HG03103 (cell line): ENCODE results near the gene MCAM.

Experiments
- ATAC-seq: cut with Tn5 transposase; IDR thresholded peaks from one replicate; pipeline ENCODE4 v1.9.1; 2021; ENCODE audit warnings: low read depth; ENCODE audit not compliant: unreplicated experiment

Gene MCAM, protein sequence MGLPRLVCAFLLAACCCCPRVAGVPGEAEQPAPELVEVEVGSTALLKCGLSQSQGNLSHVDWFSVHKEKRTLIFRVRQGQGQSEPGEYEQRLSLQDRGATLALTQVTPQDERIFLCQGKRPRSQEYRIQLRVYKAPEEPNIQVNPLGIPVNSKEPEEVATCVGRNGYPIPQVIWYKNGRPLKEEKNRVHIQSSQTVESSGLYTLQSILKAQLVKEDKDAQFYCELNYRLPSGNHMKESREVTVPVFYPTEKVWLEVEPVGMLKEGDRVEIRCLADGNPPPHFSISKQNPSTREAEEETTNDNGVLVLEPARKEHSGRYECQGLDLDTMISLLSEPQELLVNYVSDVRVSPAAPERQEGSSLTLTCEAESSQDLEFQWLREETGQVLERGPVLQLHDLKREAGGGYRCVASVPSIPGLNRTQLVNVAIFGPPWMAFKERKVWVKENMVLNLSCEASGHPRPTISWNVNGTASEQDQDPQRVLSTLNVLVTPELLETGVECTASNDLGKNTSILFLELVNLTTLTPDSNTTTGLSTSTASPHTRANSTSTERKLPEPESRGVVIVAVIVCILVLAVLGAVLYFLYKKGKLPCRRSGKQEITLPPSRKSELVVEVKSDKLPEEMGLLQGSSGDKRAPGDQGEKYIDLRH

GRCh38 chr11:119316729-119317591, at the start of gene MCAM:
Gene MCAM (minus strand): TSS chr11:119317130. CDS start chr11:119317101, 29 bp downstream.
- ATAC-seq, result no peak

- ATAC-seq, result no peak
These were observed 48.2 kb upstream of the MCAM start for GRCh38 chr11:119365071-119365591.

- ATAC-seq, result no peak
These were observed 47.1 kb upstream of the MCAM start for GRCh38 chr11:119363851-119364590.

DNA sequence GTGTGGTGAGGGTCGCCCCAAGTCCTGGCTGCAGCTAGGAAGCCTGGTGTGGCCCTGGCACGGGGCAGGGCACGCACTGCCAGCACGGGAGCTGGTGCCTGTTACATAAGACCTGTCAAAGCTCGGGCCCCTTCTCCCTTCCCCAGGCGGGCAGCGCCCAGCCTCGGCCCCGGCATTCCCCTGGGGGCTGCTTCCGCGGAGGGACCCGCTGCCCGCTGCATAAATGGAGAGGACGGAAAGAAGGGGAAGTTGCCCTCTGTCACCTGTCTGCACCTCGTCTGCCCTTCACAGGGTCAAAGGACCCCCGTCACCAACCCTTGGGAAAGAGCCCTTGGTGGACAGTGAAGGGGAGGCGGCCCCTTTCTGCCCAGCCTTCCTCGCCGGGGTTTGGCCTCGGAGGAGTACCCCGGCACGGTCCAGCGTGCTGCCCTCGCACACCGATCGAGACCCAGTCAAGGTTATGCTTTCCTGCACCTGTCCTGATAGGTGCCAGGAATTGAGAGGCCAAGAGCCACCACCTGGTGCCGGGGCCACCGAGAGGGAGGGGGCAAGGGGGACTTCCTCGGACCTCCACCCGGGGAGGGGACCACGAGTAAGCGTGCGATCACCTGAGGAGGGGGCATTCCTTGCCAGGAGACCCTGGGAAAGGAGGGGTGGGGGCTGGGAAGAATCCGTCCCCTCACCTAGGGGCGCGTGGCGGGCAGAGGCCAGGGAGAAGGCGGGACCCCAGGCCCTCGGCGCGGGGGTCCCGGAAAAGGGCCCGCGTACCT, 46.3 kb upstream of the MCAM start:
- ATAC-seq, result no peak

DNA sequence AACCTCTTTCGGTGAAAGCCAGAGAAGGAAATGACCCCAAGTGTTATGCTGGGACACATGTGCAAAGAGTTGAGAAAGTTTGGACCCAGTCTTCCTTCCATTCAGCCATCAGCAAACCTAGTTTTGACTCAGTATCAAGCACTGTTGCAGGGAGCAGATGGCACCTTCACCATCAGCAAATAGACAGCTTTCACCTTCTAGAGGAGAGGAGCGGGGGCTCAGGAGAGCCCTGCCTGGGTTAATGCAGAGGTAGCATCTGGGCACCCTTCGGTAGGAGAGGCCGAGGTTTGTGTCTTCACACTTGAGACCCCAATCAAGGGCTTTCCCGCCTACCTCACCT, 45.8 kb upstream of the MCAM start:
- ATAC-seq, result no peak

GRCh38 chr11:119361941-119362725, 45.2 kb upstream of the MCAM start:
- no peak for ATAC-seq

DNA sequence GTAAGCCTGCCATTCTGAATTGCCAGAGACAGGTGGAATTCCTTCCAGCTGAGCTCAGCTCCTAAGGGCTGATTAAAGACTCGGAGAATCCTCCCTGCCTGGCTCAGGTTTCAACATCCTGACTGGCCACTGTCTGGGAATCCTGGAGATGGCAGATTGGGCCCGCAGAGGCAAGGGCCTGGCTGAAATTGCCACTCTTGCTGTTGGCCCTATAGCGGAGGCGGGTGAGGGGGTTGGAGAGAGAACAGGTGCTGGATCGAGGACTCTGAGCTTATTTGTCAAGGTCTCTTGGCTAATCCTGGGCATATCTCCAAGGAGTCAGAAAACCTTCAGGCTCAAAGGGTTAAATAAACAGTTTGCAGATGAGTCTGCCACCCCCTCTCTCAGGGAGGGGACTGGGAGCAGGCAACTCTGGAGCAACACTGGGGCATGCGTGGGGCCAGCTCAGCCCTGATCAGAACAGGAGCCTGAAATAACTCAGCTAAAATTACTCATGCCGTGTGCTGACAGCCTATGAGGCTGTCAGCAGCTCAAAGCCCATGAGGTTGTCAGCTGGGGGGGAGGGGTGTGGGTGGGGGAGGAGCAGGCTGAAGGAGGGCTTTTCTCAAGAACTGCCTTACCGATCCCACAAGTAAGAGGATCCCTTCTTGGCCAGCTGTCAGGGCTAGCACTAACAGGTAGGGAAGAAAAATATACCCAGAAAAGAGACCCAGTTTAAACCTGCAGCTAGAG, 44.3 kb upstream of the MCAM start:
- no peak for ATAC-seq

DNA sequence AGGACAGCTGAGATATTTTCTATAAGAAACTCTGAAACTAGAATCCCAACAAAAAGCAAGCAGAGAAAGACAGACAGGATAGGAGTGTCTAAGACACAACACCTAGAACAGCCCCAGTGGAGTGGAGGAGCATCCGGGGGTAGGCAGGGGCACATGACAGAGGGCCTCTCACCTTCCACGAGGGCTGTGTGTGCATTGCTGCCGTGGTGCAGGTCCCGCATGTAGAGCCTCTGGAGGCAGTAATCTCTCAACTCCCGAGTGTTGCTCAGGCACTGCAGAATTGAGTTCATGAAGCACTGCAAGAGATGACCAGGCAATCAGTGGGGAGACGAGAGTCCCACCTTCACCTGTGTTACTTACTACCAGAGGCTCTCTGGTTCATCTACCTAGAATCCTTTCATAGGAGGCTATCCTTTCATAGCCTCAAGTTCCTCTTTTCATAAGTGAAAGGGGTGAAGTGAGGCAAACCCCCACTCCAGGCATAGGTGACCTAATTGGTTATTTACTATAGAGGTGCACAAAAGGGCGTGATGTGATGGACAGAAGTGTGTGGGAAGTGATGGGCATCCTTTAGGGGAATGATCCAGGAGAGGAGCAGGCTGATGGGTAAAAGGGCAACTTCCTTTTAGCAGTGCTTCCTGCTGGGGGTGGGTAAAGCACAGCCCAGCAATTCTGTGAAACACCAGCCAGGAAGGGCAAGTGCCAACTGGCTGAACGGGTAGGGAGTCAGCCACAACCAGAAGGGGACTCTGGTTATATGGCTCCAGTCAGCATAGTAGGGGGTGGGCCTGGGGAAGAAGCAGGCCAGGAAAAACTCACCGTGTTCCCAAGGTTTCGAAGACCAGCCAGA, 42.7 kb upstream of the MCAM start:
- ATAC-seq, result no peak

DNA sequence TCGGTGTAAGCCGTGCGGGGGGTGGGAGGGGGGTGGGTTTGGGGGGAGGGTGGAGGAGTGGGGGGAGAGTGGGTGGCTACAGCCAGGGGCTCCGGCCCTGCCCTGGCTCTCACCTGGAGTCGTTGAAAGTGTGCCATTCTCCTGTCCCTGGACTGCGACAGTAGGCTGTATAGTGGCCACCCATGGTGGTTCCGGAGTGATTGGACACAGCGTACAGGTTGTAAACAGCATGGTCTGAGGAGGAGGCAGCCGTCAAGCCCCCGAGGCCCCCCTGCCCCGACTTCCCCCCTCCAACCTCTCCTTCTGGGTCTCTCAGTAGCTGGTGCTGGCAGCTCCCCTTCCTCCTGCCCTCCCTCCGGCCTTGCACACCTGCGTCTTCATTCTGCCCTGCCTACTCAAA, 40.1 kb upstream of the MCAM start:
- ATAC-seq, result no peak

GRCh38 chr11:119356349-119357031, 39.6 kb upstream of the MCAM start:
- ATAC-seq, result peak; percentile 66

DNA sequence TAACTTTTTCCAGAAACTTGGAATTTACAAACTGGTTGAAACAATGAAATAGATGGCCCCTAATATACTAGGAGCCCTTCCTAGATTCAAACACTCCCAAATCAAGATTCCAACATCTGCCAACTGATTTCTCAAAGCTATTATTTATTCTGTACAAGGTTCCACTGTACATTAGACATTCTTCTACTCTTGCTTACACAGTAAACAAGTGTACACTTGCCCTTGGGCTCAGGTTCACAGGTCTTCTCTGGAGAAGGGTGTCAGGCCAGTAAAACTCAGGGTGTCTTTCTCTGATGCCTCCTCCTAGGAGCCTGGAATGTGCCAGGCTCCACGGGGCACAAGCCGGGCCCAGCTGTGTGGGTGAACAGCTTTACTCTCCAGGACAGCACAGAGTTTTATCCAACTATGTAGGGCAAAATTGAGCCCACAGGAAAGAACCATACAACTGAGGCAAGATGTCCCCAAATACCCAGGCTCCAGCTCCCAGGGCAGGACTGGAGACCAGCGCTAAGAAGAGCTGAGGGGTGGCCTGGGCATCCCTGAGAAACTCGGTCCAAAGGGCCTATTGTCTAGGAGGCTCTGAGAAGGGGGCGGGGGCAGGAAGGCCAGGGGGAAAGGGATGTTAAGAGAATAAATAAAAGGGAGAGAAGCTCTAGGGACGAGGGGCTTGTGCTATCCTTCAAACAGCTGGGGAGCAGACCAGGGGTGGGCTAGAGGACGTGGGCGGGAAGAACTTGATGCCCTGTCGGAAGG, 38.3 kb upstream of the MCAM start:
- no peak for ATAC-seq

GRCh38 chr11:119352857-119353260, 35.9 kb upstream of the MCAM start:
- ATAC-seq, result no peak

- ATAC-seq, result no peak
These were observed 34.3 kb upstream of the MCAM start for GRCh38 chr11:119351232-119351631.

- ATAC-seq, result no peak
These were observed 33.4 kb upstream of the MCAM start for GRCh38 chr11:119350302-119350701.

- no peak for ATAC-seq
These were observed 31.1 kb upstream of the MCAM start for GRCh38 chr11:119347940-119348605.

- no peak for ATAC-seq
These were observed 30.3 kb upstream of the MCAM start for GRCh38 chr11:119347242-119347641.
